Endodermal cell (in vitro differentiated cells): ENCODE data around the gene GHRHR. TPM values are rescaled to one million over a fixed set of nuclear protein-coding genes. Genes with fewer than 3 reads are reported as not detected.

Source experiments
- DNase-seq: peaks from one replicate; pipeline ENCODE4 v3.0.0-alpha.2; 2017
- H3K27ac ChIP-seq: 2 replicates; pipeline ENCODE4 v1.5.1; 2013; ENCODE audit warnings: mild to moderate bottlenecking, low read depth, low read length, moderate library complexity
- H3K27me3 ChIP-seq: 2 replicates; pipeline ENCODE4 v1.6.1; 2013; ENCODE audit warnings: mild to moderate bottlenecking, low read length, moderate library complexity; ENCODE audit not compliant: insufficient read depth, control insufficient read depth, poor library complexity, severe bottlenecking
- H3K36me3 ChIP-seq: 2 replicates; pipeline ENCODE4 v1.7.0; 2013; ENCODE audit warnings: mild to moderate bottlenecking, low read length, moderate library complexity; ENCODE audit not compliant: control insufficient read depth, insufficient read depth
- H3K4me1 ChIP-seq: one replicate; pipeline ENCODE4 v1.7.0; 2013; ENCODE audit warnings: low read length; ENCODE audit not compliant: control insufficient read depth, insufficient read depth
- H3K4me3 ChIP-seq: 2 replicates; pipeline ENCODE4 v1.5.1; 2013; ENCODE audit warnings: mild to moderate bottlenecking, low read length, moderate library complexity
- H3K9ac ChIP-seq: 2 replicates; pipeline ENCODE4 v1.6.1; 2013; ENCODE audit warnings: mild to moderate bottlenecking, low read length, moderate library complexity; ENCODE audit not compliant: poor library complexity, severe bottlenecking; ENCODE audit errors: extremely low read depth
- H3K9me3 ChIP-seq: 2 replicates; pipeline ENCODE4 v1.6.1; 2013; ENCODE audit warnings: mild to moderate bottlenecking, low read length, moderate library complexity; ENCODE audit not compliant: control insufficient read depth
- H3K27ac Mint-ChIP-seq: 2 replicates; pipeline ENCODE4 v1.8.0; 2020; ENCODE audit warnings: mixed read lengths
- H3K27me3 Mint-ChIP-seq: 2 replicates; pipeline ENCODE4 v1.8.0; 2021; ENCODE audit warnings: mild to moderate bottlenecking, mixed read lengths; ENCODE audit not compliant: insufficient read depth
- H3K36me3 Mint-ChIP-seq: 2 replicates; pipeline ENCODE4 v1.8.0; 2020; ENCODE audit warnings: low read depth, mixed read lengths
- H3K4me1 Mint-ChIP-seq: 2 replicates; pipeline ENCODE4 v1.8.0; 2020; ENCODE audit warnings: mixed read lengths
- H3K4me3 Mint-ChIP-seq: 2 replicates; pipeline ENCODE4 v1.8.0; 2020; ENCODE audit warnings: mild to moderate bottlenecking, moderate library complexity, mixed read lengths
- H3K9me3 Mint-ChIP-seq: 2 replicates; pipeline ENCODE4 v1.8.0; 2020; ENCODE audit warnings: mild to moderate bottlenecking, mixed read lengths
- CTCF ChIP-seq: fragments of 200-600 bp; sonication (generic); conservative IDR thresholded peaks from 2 replicates; pipeline ENCODE4 v1.5.0; 2021; ENCODE audit warnings: antibody characterized with exemption, mild to moderate bottlenecking
- WGBS, 2 experiments: methylation state at CpG; one replicate each; pipeline versions ENCODE4 v1.1.5 to v1.1.7; 2013; ENCODE audit warnings: missing lambda C conversion rate in 2 of 2, mixed read lengths in 1 of 2; ENCODE audit not compliant: insufficient coverage in 1 of 2, insufficient read length in 1 of 2; 5-methylcytosine and 5-hydroxymethylcytosine counted together
- total RNA-seq, 2 donors: library from RNA; stranded (reverse); fragmentation: NEBNext Ultra II Directional in 1 of 2; extraction: Animal tissue kit (Norgen Biotek cat#: 25700) in 1 of 2; gene quantifications; 2 replicates in 1 of 2; 3 replicates in 1 of 2; pipeline ENCODE4 v1.2.1, GENCODE V29; 2021

The GHRHR gene
- total RNA-seq, 2 donors from 2014 or later, result not detected

DNA sequence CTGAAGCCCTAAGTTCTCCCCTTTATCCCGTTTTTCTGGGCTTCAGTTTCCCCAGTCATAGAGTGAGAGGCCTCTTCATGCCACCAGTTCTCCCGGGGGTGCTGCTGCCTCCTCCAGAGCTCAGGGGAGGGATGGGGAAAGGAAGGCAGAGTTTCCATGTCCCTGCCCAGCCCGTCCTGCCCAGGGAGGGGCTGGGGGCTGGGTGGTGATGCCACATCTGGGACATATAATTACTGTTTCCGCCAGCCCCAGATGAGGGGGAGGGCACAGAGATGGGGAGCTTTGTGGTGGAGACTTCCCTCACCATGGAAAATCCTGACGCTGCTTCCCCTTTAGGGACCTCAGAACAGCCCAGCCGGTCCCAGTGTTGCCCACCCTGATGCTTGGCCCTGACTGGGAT lies 48.0 kb upstream of the GHRHR start:
- H3K36me3 Mint-ChIP-seq, result no peaks in the 10 kb centered on the region
- H3K27ac Mint-ChIP-seq, result no peak overlapping the region
- no peaks in the 10 kb centered on the region for H3K36me3 ChIP-seq
- no peaks in the 10 kb centered on the region for H3K27me3 Mint-ChIP-seq
- no peak overlapping the region for H3K4me3 Mint-ChIP-seq
- WGBS, 2 experiments, result 67 to 86% methylated on average over 2 to 6 of the region's 6 CpGs
- H3K9me3 Mint-ChIP-seq, result no peaks in the 10 kb centered on the region
- peaks cover 22% of the 10 kb centered on the region for H3K4me1 Mint-ChIP-seq
- H3K9me3 ChIP-seq, result no peaks in the 10 kb centered on the region
- no peak overlapping the region for H3K9ac ChIP-seq
- H3K27ac ChIP-seq, result no peak overlapping the region
- no peak for DNase-seq
- H3K4me1 ChIP-seq, result peaks cover 11% of the 10 kb centered on the region
- H3K27me3 ChIP-seq, result no peaks in the 10 kb centered on the region
- no peak overlapping the region for H3K4me3 ChIP-seq
- no peak for TF ChIP-seq CTCF

- H3K4me3 Mint-ChIP-seq, result no peak overlapping the region
- H3K27ac Mint-ChIP-seq, result no peak overlapping the region
- no peaks in the 10 kb centered on the region for H3K9me3 Mint-ChIP-seq
- Histone ChIP-seq H3K9me3 (no peaks in the 10 kb centered on the region), H3K36me3 (no peaks in the 10 kb centered on the region), H3K27me3 (no peaks in the 10 kb centered on the region), H3K4me1 (peaks cover 11% of the 10 kb centered on the region), H3K4me3 (no peak overlapping the region), H3K27ac (no peak overlapping the region), H3K9ac (no peak overlapping the region)
- 84% methylated on average over 3 of the region's 3 CpGs; no CpG with 5 or more reads in 1 of the 2 experiments for WGBS, 2 experiments
- peaks cover 22% of the 10 kb centered on the region for H3K4me1 Mint-ChIP-seq
- no peaks in the 10 kb centered on the region for H3K36me3 Mint-ChIP-seq
- H3K27me3 Mint-ChIP-seq, result no peaks in the 10 kb centered on the region
- no peak for TF ChIP-seq CTCF
- DNase-seq, result peak; percentile 41
Measured at GRCh38 chr7:30916255-30916654, 47.5 kb upstream of the GHRHR start.

DNA sequence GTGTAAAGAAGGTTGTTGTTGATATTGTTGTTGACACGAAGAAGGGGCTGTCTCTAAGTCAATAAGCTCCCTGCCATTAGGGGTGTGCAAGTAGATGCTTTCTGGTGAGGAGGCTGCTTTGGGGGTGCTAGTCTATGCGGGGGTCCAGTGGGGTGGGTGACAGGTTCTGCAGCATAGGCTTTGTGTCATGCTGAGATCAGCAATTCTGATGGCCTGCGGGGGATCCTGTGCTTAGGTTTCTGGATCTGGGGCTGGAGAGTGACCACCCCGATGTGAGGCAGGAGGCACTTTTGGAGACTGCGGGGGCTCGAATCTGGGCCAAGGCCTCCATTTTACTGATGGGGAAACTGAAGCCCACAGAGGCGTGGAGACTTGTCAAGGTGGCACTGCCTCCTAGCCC lies 47.0 kb upstream of the GHRHR start:
- Mint-ChIP-seq H3K9me3 (no peaks in the 10 kb centered on the region), H3K27me3 (no peaks in the 10 kb centered on the region), H3K36me3 (no peaks in the 10 kb centered on the region), H3K4me3 (no peak overlapping the region), H3K4me1 (peaks cover 22% of the 10 kb centered on the region), H3K27ac (no peak overlapping the region)
- Histone ChIP-seq H3K9me3 (no peaks in the 10 kb centered on the region), H3K9ac (no peak overlapping the region), H3K4me1 (peaks cover 11% of the 10 kb centered on the region), H3K36me3 (no peaks in the 10 kb centered on the region), H3K4me3 (no peak overlapping the region), H3K27ac (no peak overlapping the region), H3K27me3 (no peaks in the 10 kb centered on the region)
- WGBS, 2 experiments, result 91 to 97% methylated on average over 5 to 7 of the region's 7 CpGs
- TF ChIP-seq CTCF, result no peak
- no peak for DNase-seq
